HepG2 (cell line): Measurements from ENCODE around the gene DGAT2L6. TPM values are rescaled to one million over a fixed set of nuclear protein-coding genes. Genes with fewer than 3 reads are reported as not detected.

Experiments
- AGO2 ChIP-seq: fragments of 200-400 bp; formaldehyde crosslinking; optimal IDR thresholded peaks from 2 replicates; pipeline ENCODE3; 2017; ENCODE audit warnings: mild to moderate bottlenecking, low read depth, low read length, moderate library complexity
- FOXA3 ChIP-seq: IDR thresholded peaks from 2 replicates; pipeline ENCODE4 v1.6.1; 2016; ENCODE audit warnings: missing genetic modification reagents, missing compliant biosample characterization
- GATAD1 ChIP-seq: IDR thresholded peaks from 2 replicates; pipeline ENCODE4 v1.6.1; 2016; ENCODE audit warnings: missing genetic modification reagents, missing compliant biosample characterization
- HCFC1 ChIP-seq: fragments of 150-350 bp; IDR thresholded peaks from 2 replicates; pipeline ENCODE4 v1.6.1; 2014; ENCODE audit warnings: low read depth, low read length
- HES4 ChIP-seq: sonication (generic); formaldehyde crosslinking; IDR thresholded peaks from 2 replicates; pipeline ENCODE4 v1.9.0; 2021; ENCODE audit warnings: mild to moderate bottlenecking, missing genetic modification reagents, borderline replicate concordance
- HNRNPUL1 ChIP-seq: fragments of 200-400 bp; formaldehyde crosslinking; IDR thresholded peaks from 2 replicates; pipeline ENCODE4 v1.6.1; 2017; ENCODE audit warnings: low read depth, mild to moderate bottlenecking, low read length, moderate library complexity
- HOXD1 ChIP-seq: sonication (generic); formaldehyde crosslinking; IDR thresholded peaks from 2 replicates; pipeline ENCODE4 v1.5.0; 2020; ENCODE audit warnings: missing genetic modification reagents
- ISL2 ChIP-seq: sonication (generic); formaldehyde crosslinking; IDR thresholded peaks from 2 replicates; pipeline ENCODE4 v1.5.0; 2020; ENCODE audit warnings: missing genetic modification reagents
- KDM2A ChIP-seq: sonication (generic); formaldehyde crosslinking; IDR thresholded peaks from 2 replicates; pipeline ENCODE4 v1.4.0; 2020; ENCODE audit warnings: low read depth, missing genetic modification reagents, borderline replicate concordance
- SMAD1 ChIP-seq: sonication (generic); formaldehyde crosslinking; IDR thresholded peaks from 2 replicates; pipeline ENCODE4 v1.4.0; 2020; ENCODE audit warnings: missing genetic modification reagents, low read depth, mild to moderate bottlenecking, borderline replicate concordance
- SP1 ChIP-seq, 2 experiments: fragments of 450-650 bp in 1 of 2; sonication (generic) in 1 of 2; formaldehyde crosslinking in 1 of 2; IDR thresholded peaks; 2 replicates each; pipeline versions ENCODE4 v1.4.0 to v1.6.1; 2016 to 2020; ENCODE audit warnings: missing genetic modification reagents in 1 of 2
- SRF ChIP-seq: IDR thresholded peaks from 2 replicates; pipeline ENCODE4 v1.6.1; 2011; ENCODE audit warnings: mild to moderate bottlenecking, low read depth, low read length, moderate library complexity
- ZNF160 ChIP-seq: sonication (generic); formaldehyde crosslinking; IDR thresholded peaks from 2 replicates; pipeline ENCODE4 v1.8.0; 2022; ENCODE audit warnings: mild to moderate bottlenecking, inconsistent platforms, missing genetic modification reagents
- ZNF230 ChIP-seq: sonication (generic); formaldehyde crosslinking; IDR thresholded peaks from 2 replicates; pipeline ENCODE4 v1.4.0; 2020; ENCODE audit warnings: mild to moderate bottlenecking, missing genetic modification reagents
- ZNF24 ChIP-seq: fragments of 450-650 bp; IDR thresholded peaks from 2 replicates; pipeline ENCODE4 v1.6.1; 2017; ENCODE audit warnings: antibody characterized with exemption, mild to moderate bottlenecking
- ZNF460 ChIP-seq: sonication (generic); formaldehyde crosslinking; IDR thresholded peaks from 2 replicates; pipeline ENCODE4 v1.5.1; 2020; ENCODE audit warnings: missing genetic modification reagents, mild to moderate bottlenecking, borderline replicate concordance
- ZNF484 ChIP-seq: sonication (generic); formaldehyde crosslinking; IDR thresholded peaks from 2 replicates; pipeline ENCODE4 v1.5.1; 2020; ENCODE audit warnings: mild to moderate bottlenecking, low read depth, missing genetic modification reagents, borderline replicate concordance
- ZNF746 ChIP-seq: sonication (generic); formaldehyde crosslinking; IDR thresholded peaks from 2 replicates; pipeline ENCODE4 v1.8.0; 2022; ENCODE audit warnings: mild to moderate bottlenecking, missing genetic modification reagents
- ZNF780A ChIP-seq: sonication (generic); formaldehyde crosslinking; IDR thresholded peaks from 2 replicates; pipeline ENCODE4 v1.8.0; 2022; ENCODE audit warnings: mild to moderate bottlenecking, missing genetic modification reagents, moderate library complexity
- ZNF850 ChIP-seq: sonication (generic); formaldehyde crosslinking; conservative IDR thresholded peaks from 2 replicates; pipeline ENCODE4 v1.9.0; 2021; ENCODE audit warnings: mild to moderate bottlenecking, missing genetic modification reagents
- polyA plus RNA-seq, 8 experiments: library from polyadenylated mRNA; depleted of rRNA in 3 of 8; stranded (reverse) in 7 of 8; unstranded in 1 of 8; fragments of >200 nt; fragmentation: Illumina TruSeq in 4 of 8; extraction: Trizol in 4 of 8; gene quantifications; 2 replicates each; pipeline versions ENCODE4 v1.2.1 to v1.2.3, GENCODE V29; 2011 to 2016; ENCODE audit warnings: low read depth in 4 of 8, missing spikeins in 1 of 8, mixed read lengths in 1 of 8; ENCODE audit not compliant: insufficient read depth in 1 of 8
- total RNA-seq, 5 experiments: library from RNA; depleted of rRNA; stranded (reverse); fragments of >200 nt; fragmentation: Illumina TruSeq; extraction: Trizol; gene quantifications; 2 replicates each; pipeline ENCODE4 v1.2.3, GENCODE V29; 2016; ENCODE audit warnings: low read depth in 1 of 5
- TF ChIP-seq, protein P1 (sequence below): sonication (generic); formaldehyde crosslinking; IDR thresholded peaks from 2 replicates; pipeline ENCODE4 v1.4.0; 2020; ENCODE audit warnings: missing genetic modification reagents, mild to moderate bottlenecking, borderline replicate concordance
- TF ChIP-seq, protein P2 (sequence below): sonication (generic); formaldehyde crosslinking; IDR thresholded peaks from 2 replicates; pipeline ENCODE4 v1.8.0; 2022; ENCODE audit warnings: mild to moderate bottlenecking, missing genetic modification reagents; ENCODE audit not compliant: insufficient replicate concordance
- TF ChIP-seq, protein P3 (sequence below): IDR thresholded peaks from 2 replicates; pipeline ENCODE4 v1.6.1; 2016; ENCODE audit warnings: missing compliant biosample characterization, missing genetic modification reagents, borderline replicate concordance

Gene DGAT2L6
- total and polyA plus RNA-seq, 2 of the 13 experiments (the other 11 are each of a cell fraction or from before 2014, with no cell fraction given) = not detected

DNA sequence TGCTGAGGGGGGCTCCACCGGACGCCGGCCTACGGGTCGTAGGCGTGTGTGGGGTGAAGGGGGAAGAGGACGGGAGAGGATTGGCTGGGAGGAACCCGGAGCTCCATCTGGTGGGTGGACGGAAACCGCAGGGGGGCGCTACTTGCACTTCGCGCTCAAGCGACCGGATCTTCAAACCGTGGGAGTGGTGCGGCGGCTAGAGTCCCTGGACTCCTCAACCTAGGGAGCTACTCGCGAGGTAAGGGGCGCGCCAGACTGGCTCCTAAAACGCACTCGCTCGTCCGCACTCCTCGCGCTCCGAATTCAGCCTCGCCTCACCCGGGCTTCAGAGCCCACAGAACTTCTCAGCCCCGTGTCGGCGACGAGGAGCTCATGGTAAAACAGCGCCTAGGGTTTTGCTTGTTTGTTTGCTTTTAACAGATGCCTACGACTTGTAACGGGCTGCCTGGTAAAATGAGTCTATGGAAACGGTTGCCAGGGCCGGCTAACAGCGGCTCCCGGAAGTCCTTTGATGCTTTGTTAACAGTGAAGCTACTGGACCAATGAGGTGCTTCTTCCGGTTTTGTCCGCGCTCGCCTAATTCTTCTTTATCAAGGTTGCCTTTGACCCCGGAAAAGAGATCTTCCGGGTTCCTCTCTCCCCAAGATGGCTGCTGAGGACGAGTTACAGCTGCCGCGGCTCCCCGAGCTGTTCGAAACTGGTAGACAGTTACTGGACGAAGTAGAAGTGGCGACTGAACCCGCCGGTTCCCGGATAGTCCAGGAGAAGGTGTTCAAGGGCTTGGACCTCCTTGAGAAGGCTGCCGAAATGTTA lies 43.8 kb upstream of the DGAT2L6 start, which contains the start of gene IGBP1 (continued):
- TF ChIP-seq, protein P1, sequence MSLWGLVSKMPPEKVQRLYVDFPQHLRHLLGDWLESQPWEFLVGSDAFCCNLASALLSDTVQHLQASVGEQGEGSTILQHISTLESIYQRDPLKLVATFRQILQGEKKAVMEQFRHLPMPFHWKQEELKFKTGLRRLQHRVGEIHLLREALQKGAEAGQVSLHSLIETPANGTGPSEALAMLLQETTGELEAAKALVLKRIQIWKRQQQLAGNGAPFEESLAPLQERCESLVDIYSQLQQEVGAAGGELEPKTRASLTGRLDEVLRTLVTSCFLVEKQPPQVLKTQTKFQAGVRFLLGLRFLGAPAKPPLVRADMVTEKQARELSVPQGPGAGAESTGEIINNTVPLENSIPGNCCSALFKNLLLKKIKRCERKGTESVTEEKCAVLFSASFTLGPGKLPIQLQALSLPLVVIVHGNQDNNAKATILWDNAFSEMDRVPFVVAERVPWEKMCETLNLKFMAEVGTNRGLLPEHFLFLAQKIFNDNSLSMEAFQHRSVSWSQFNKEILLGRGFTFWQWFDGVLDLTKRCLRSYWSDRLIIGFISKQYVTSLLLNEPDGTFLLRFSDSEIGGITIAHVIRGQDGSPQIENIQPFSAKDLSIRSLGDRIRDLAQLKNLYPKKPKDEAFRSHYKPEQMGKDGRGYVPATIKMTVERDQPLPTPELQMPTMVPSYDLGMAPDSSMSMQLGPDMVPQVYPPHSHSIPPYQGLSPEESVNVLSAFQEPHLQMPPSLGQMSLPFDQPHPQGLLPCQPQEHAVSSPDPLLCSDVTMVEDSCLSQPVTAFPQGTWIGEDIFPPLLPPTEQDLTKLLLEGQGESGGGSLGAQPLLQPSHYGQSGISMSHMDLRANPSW (CRISPR knock-in tag) = no peak
- TF ChIP-seq ZNF24 = no peak
- no peak for TF ChIP-seq ZNF850 (CRISPR knock-in tag)
- TF ChIP-seq HNRNPUL1 = no peak
- no peak for TF ChIP-seq ZNF460 (CRISPR knock-in tag)
- TF ChIP-seq KDM2A (CRISPR knock-in tag) = no peak
- peak; percentile 78 for TF ChIP-seq GATAD1
- TF ChIP-seq FOXA3 (CRISPR knock-in tag) = no peak
- TF ChIP-seq HES4 (CRISPR knock-in tag) = no peak
- TF ChIP-seq SRF = no peak
- TF ChIP-seq AGO2 = no peak
- TF ChIP-seq ZNF230 (CRISPR knock-in tag) = no peak
- TF ChIP-seq, protein P2, sequence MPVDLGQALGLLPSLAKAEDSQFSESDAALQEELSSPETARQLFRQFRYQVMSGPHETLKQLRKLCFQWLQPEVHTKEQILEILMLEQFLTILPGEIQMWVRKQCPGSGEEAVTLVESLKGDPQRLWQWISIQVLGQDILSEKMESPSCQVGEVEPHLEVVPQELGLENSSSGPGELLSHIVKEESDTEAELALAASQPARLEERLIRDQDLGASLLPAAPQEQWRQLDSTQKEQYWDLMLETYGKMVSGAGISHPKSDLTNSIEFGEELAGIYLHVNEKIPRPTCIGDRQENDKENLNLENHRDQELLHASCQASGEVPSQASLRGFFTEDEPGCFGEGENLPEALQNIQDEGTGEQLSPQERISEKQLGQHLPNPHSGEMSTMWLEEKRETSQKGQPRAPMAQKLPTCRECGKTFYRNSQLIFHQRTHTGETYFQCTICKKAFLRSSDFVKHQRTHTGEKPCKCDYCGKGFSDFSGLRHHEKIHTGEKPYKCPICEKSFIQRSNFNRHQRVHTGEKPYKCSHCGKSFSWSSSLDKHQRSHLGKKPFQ (CRISPR knock-in tag) = no peak
- TF ChIP-seq, protein P3, sequence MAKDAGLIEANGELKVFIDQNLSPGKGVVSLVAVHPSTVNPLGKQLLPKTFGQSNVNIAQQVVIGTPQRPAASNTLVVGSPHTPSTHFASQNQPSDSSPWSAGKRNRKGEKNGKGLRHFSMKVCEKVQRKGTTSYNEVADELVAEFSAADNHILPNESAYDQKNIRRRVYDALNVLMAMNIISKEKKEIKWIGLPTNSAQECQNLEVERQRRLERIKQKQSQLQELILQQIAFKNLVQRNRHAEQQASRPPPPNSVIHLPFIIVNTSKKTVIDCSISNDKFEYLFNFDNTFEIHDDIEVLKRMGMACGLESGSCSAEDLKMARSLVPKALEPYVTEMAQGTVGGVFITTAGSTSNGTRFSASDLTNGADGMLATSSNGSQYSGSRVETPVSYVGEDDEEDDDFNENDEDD (CRISPR knock-in tag) = no peak
- TF ChIP-seq HCFC1 = no peak
- no peak for TF ChIP-seq SMAD1
- TF ChIP-seq HOXD1 (CRISPR knock-in tag) = no peak
- TF ChIP-seq SP1 (IDR thresholded peaks at IDR 0.05) = no peak
- TF ChIP-seq SP1 (CRISPR knock-in tag; IDR thresholded peaks at IDR 0.05) = no peak
- TF ChIP-seq ZNF160 (CRISPR knock-in tag) = no peak
- TF ChIP-seq ISL2 = no peak
- TF ChIP-seq ZNF484 = no peak
- peak; percentile 20; the same call in 1 of the 2 replicates for TF ChIP-seq ZNF746 (CRISPR knock-in tag)
- TF ChIP-seq ZNF780A (CRISPR knock-in tag) = no peak
